Kidney (tissue), 14 donors: ENCODE measurements around the gene NEIL1. TPM values are rescaled to one million over a fixed set of nuclear protein-coding genes. Genes with fewer than 3 reads are reported as not detected.

Experiments used
- DNase-seq, 5 donors: peaks; one replicate each; pipeline ENCODE4 v3.0.0-alpha.2; 2013 to 2020
- FAIRE-seq: peaks from 2 replicates; lab custom pipeline; 2012; peaks lifted over from hg19 to GRCh38; lab: Jason Lieb, UNC
- H3K27ac ChIP-seq, 2 donors: one replicate each; pipeline ENCODE4 v1.7.0; 2013; ENCODE audit warnings: low read depth in 2 of 2, low read length in 2 of 2, inconsistent platforms in 1 of 2
- H3K27me3 ChIP-seq: one replicate; pipeline ENCODE4 v1.7.1; 2013; ENCODE audit warnings: low read length, inconsistent platforms; ENCODE audit not compliant: control insufficient read depth, insufficient read depth
- H3K36me3 ChIP-seq, 3 donors: one replicate each; pipeline versions ENCODE4 v1.7.0 to v1.7.1; 2013; ENCODE audit warnings: low read length in 3 of 3, control low read depth in 1 of 3, inconsistent platforms in 1 of 3; ENCODE audit not compliant: insufficient read depth in 3 of 3, control insufficient read depth in 2 of 3
- H3K4me1 ChIP-seq, 3 donors: one replicate each; pipeline versions ENCODE4 v1.7.0 to v1.7.1; 2013; ENCODE audit warnings: low read length in 3 of 3, inconsistent platforms in 1 of 3, low read depth in 1 of 3; ENCODE audit not compliant: control insufficient read depth in 2 of 3, insufficient read depth in 2 of 3
- H3K4me3 ChIP-seq, 3 donors: one replicate each; pipeline versions ENCODE4 v1.7.0 to v1.8.1; 2013; ENCODE audit warnings: low read length in 3 of 3, control low read depth in 1 of 3, inconsistent platforms in 1 of 3
- H3K9ac ChIP-seq, 3 donors: one replicate each; pipeline versions ENCODE4 v1.7.0 to v1.7.1; 2013; ENCODE audit warnings: low read length in 3 of 3, control low read depth in 1 of 3, inconsistent platforms in 1 of 3
- H3K9me3 ChIP-seq, 3 donors: one replicate each; pipeline versions ENCODE4 v1.7.0 to v1.7.1; 2013; ENCODE audit warnings: low read length in 3 of 3, control low read depth in 1 of 3, inconsistent platforms in 1 of 3; ENCODE audit not compliant: control insufficient read depth in 2 of 3, insufficient read depth in 1 of 3
- intact Hi-C: fragments of 100-400 bp; cut with DNase I; formaldehyde crosslinking; loops from one replicate; pipeline ENCODE4 v1.11.1; 2022
- polyA plus RNA-seq: library from polyadenylated mRNA; stranded (reverse); fragments of 350-450 nt; fragmentation: Illumina TruSeq; extraction: RNeasy Lipid Tissue Mini Kit (QIAGEN cat#74804); gene quantifications from one replicate; pipeline ENCODE4 v1.2.3, GENCODE V29; 2014; ENCODE audit warnings: low read depth, low replicate concordance; ENCODE audit not compliant: insufficient read depth
- total RNA-seq: library from RNA; stranded (reverse); fragmentation: NEBNext Ultra II Directional; extraction: Animal tissue kit (Norgen Biotek cat#: 25700); gene quantifications from one replicate; pipeline ENCODE4 v1.2.1, GENCODE V29; 2021
- TF ChIP-seq, protein P1 (sequence below): IDR thresholded peaks from 3 replicates; pipeline ENCODE4 v1.5.1; 2012; ENCODE audit warnings: mild to moderate bottlenecking, moderate library complexity, borderline replicate concordance; ENCODE audit not compliant: insufficient read depth; ENCODE audit errors: extremely low read depth
- donor health status: control.
- donor health status: control.
- donor health status: control.
- donor health status: control.
- donor health status: control.
- donor health status: DM: yes; HTN: yes; CAD: no.
- donor health status: Normal renal cell carcinoma (clear cell type).

NEIL1 gene
- total and polyA plus RNA-seq, 2 donors from 2014 or later = 22.6 to 42.9 TPM

- TF ChIP-seq, protein P1, sequence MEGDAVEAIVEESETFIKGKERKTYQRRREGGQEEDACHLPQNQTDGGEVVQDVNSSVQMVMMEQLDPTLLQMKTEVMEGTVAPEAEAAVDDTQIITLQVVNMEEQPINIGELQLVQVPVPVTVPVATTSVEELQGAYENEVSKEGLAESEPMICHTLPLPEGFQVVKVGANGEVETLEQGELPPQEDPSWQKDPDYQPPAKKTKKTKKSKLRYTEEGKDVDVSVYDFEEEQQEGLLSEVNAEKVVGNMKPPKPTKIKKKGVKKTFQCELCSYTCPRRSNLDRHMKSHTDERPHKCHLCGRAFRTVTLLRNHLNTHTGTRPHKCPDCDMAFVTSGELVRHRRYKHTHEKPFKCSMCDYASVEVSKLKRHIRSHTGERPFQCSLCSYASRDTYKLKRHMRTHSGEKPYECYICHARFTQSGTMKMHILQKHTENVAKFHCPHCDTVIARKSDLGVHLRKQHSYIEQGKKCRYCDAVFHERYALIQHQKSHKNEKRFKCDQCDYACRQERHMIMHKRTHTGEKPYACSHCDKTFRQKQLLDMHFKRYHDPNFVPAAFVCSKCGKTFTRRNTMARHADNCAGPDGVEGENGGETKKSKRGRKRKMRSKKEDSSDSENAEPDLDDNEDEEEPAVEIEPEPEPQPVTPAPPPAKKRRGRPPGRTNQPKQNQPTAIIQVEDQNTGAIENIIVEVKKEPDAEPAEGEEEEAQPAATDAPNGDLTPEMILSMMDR = no peak
- Histone ChIP-seq H3K4me3 (peak overlapping the region; percentile 58 to 75 (median 67)), H3K27ac (no peak overlapping the region), H3K36me3 (no peaks in the 10 kb centered on the region), H3K9me3 (no peaks in the 10 kb centered on the region), H3K9ac (peak overlapping the region in 2 of 3 donors; percentile 33 to 55), H3K4me1 (peaks cover 0 to 7% (median 0%) of the 10 kb centered on the region in 3 donors), H3K27me3 (no peaks in the 10 kb centered on the region)
- DNase-seq (no peak), FAIRE-seq (no peak)
- intact Hi-C loops = no loop called here
Observed at GRCh38 chr15:75335313-75335704, 11.5 kb upstream of the NEIL1 start.

- peak; percentile 97 to 98 (median 98) for DNase-seq
- peaks cover 0 to 7% (median 0%) of the 10 kb centered on the region in 3 donors for H3K4me1 ChIP-seq
- peak within 1 kb of the TSS; percentile 58 to 75 (median 67) for H3K4me3 ChIP-seq
- no peak for FAIRE-seq
- TF ChIP-seq, protein P1 = no peak
- H3K9ac ChIP-seq = peak within 1 kb of the TSS; percentile 55 to 68 (median 62)
- H3K27me3 ChIP-seq = no peaks in the 10 kb centered on the region
- no peak within 1 kb of the TSS for H3K27ac ChIP-seq
- intact Hi-C loops = no loop called here
- H3K9me3 ChIP-seq = no peaks in the 10 kb centered on the region
- peaks cover 0 to under 1% (median under 1%) of the 10 kb centered on the region in 3 donors for H3K36me3 ChIP-seq
Observed at GRCh38 chr15:75335705-75336355, 11.0 kb upstream of the NEIL1 start, which contains the start of gene COMMD4. TSS of gene COMMD4 (plus strand) at chr15:75336063. CDS start at chr15:75336090, 27 bp downstream.

DNA sequence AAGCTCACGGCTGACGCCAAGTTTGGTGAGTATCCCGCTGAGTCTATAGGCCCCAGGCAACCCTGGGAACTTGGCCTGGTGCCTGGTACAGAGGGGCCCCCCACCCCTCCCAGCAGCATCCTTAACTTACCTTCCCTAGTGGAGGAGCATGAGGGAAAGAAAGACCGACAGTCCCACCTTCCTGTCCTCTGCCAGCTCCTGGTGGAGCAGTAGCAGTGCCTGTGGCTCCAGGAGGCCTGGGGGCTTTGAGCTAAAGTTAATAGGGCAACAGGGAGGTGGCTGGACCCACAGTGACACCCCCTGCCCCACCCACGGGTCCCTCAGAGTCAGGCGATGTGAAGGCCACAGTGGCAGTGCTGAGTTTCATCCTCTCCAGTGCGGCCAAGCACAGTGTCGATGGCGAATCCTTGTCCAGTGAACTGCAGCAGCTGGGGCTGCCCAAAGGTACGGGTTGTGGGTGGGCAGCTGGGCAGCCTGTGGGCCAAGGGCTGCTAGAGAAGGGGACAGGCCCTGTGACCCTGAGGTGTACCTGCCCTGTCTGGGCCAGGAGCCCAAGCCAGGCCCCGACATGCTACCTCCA, 8.1 kb upstream of the NEIL1 start:
- TF ChIP-seq, protein P1 = no peak
- Histone ChIP-seq H3K27me3 (no peaks in the 10 kb centered on the region), H3K36me3 (peaks cover 0 to 8% (median 2%) of the 10 kb centered on the region in 3 donors), H3K9me3 (no peaks in the 10 kb centered on the region), H3K9ac (no peak overlapping the region), H3K27ac (no peak overlapping the region), H3K4me1 (peaks cover 0 to 7% (median 0%) of the 10 kb centered on the region in 3 donors), H3K4me3 (no peak overlapping the region)
- intact Hi-C loops = no loop called here
- DNase-seq (peak in 1 of 5 donors; percentile 68), FAIRE-seq (no peak)
